Brain microvascular endothelial cell (primary cell): ENCODE measurements around the gene ERC1.

ENCODE experiments used
- DNase-seq: peaks from one replicate; pipeline ENCODE4 v3.0.0-alpha.2; 2020
- H3K27ac ChIP-seq: fragments of 250-450 bp; sonication (Bioruptor Pico); 2 replicates; pipeline ENCODE4 v1.5.1; 2020; ENCODE audit warnings: mild to moderate bottlenecking, moderate library complexity
- H3K27me3 ChIP-seq: fragments of 250-450 bp; sonication (Bioruptor Pico); replicated peaks from 2 replicates; pipeline ENCODE4 v1.5.1; 2020; ENCODE audit warnings: mild to moderate bottlenecking
- H3K36me3 ChIP-seq: fragments of 250-450 bp; sonication (Bioruptor Pico); replicated peaks from 2 replicates; pipeline ENCODE4 v1.5.1; 2020; ENCODE audit warnings: mild to moderate bottlenecking
- H3K4me3 ChIP-seq: 2 replicates; pipeline ENCODE4 v1.5.1; 2011; ENCODE audit warnings: low read depth, mild to moderate bottlenecking, control low read depth, low read length, moderate library complexity
- in situ Hi-C: cut with HindIII; loops from 2 replicates; pipeline ENCODE4 v1.10.0; 2017; ENCODE audit warnings: low sequenced_read_pairs, low pct_ligation_motif_present
- TF ChIP-seq, protein P1 (sequence below): IDR thresholded peaks from 2 replicates; pipeline ENCODE4 v1.5.1; 2011; ENCODE audit warnings: low read depth, mild to moderate bottlenecking, moderate library complexity, low read length, control low read depth, inconsistent platforms; ENCODE audit errors: missing control alignments

Gene ERC1

DNA sequence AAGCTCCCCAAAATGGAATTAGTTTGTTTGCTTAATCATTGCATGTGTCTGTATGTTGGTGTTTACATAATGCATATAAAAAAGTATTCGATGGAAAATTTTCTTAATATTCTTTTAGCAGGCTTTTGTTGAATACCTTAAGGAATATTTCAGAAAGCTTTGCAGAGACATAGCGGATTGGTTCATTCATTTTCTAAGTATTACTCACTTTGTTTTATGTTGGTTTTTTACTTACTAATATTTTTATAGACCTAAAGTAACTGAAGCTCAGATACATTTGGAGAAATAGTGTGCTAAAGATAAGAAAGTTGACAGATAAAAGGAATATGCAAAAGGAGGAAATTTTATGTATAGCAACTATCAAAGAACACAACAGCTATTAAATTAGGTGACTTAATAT, 191.0 kb downstream of the ERC1 start:
- Histone ChIP-seq H3K27me3 (no peaks in the 10 kb centered on the region), H3K4me3 (no peak overlapping the region), H3K27ac (no peak overlapping the region), H3K36me3 (peaks cover 2% of the 10 kb centered on the region)
- TF ChIP-seq, protein P1, sequence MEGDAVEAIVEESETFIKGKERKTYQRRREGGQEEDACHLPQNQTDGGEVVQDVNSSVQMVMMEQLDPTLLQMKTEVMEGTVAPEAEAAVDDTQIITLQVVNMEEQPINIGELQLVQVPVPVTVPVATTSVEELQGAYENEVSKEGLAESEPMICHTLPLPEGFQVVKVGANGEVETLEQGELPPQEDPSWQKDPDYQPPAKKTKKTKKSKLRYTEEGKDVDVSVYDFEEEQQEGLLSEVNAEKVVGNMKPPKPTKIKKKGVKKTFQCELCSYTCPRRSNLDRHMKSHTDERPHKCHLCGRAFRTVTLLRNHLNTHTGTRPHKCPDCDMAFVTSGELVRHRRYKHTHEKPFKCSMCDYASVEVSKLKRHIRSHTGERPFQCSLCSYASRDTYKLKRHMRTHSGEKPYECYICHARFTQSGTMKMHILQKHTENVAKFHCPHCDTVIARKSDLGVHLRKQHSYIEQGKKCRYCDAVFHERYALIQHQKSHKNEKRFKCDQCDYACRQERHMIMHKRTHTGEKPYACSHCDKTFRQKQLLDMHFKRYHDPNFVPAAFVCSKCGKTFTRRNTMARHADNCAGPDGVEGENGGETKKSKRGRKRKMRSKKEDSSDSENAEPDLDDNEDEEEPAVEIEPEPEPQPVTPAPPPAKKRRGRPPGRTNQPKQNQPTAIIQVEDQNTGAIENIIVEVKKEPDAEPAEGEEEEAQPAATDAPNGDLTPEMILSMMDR: no peak
- no peak for DNase-seq
- in situ Hi-C loops: no loop called here

DNA sequence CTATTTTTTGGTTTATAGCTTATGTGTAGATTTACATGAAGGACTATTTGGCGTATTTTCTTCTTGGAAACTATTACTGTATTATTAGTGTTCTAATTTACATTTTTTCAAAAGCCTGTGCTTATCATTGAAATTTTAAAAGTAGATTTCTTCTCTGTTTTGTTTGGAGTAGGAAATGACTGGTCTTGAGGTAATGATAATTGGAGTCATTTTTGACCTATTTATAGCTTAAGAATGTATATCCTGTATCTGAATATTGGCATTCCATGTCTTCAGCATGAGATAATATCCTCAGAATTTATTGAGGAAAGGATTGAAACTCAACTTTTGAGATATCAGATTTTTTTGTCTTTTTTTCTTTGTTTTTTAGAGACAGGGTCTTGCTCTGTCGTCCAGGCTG, 193.4 kb downstream of the ERC1 start:
- no peak for DNase-seq
- Histone ChIP-seq H3K36me3 (peaks cover 2% of the 10 kb centered on the region), H3K27ac (peak overlapping the region; percentile 64), H3K4me3 (no peak overlapping the region), H3K27me3 (no peaks in the 10 kb centered on the region)
- TF ChIP-seq, protein P1: no peak
- in situ Hi-C loops: no loop called here

DNA sequence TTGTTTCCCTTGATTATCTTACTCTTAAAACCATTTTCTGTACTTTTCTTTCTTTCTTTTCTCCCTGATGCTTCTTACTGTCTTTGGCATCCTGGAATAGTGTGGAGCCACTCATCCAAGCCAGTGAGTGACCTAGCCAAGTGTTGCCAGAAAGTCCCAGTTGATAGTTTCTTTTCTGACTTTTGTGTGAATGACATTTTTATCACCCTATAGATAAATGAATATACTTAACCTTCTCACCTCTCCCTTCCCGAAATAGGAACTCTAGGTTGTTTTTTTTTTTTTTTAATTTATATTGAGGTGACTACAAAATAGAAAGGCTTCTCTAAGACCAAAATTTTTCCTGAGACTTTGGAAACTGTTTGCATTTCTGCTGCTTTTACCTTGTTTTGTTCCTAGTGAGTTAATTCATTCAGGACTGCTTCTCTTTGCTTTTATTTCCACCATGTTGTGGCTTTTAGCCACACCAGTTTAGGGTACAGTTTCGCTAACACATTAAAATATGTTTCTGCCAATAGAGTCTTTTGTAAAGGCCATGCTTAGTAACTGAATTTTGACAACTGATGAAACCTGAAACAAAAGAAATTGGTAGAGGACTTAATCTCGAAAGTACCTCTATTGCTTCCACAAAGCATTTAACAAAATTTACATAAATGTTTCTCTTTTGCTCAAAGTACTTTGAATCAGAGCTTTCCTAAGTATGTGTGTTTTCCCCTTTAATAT, 194.6 kb downstream of the ERC1 start:
- TF ChIP-seq, protein P1: no peak
- Histone ChIP-seq H3K27ac (no peak overlapping the region), H3K36me3 (peaks cover 2% of the 10 kb centered on the region), H3K4me3 (no peak overlapping the region), H3K27me3 (no peaks in the 10 kb centered on the region)
- no peak for DNase-seq
- in situ Hi-C loops: no loop called here

DNA sequence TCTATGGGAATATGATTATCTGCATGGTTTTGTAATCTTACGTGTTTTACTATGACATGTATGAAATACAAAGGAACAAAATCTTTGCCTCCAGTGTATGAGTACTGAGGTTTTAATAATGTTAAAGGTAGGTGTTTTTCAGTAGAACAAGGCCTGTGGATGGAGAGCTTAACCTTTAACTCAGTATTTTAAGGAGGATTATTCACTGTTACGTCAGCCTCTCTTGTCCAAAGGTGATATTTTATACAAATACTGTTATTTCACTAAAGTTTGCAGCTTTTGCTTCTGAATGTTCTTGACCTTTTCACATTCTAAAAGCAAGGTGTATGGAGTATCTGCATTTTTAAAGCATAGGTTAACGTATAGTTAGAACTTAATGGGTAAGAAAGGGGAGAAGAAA, 195.3 kb downstream of the ERC1 start:
- DNase-seq: no peak
- Histone ChIP-seq H3K4me3 (no peak overlapping the region), H3K27me3 (no peaks in the 10 kb centered on the region), H3K36me3 (no peaks in the 10 kb centered on the region), H3K27ac (no peak overlapping the region)
- in situ Hi-C loops: no loop called here
- TF ChIP-seq, protein P1: no peak

DNA sequence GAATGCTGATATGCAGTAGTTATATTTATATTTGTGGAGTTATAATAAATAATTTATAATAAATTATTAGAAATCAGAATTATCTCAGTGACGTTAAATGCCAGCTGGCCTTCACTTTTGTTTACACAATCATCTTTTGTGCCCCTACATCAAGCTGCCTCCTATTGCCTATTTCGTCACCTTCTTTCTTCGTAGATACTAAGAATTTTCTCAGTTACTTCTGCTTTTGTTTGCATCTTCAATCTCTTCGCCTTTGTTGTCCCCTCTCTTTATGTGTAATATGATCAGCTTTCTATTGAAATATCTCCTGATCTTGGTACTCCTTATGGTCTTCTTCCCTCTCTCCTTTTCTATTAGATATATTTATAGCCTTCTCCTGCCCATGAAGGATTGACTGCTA, 197.0 kb downstream of the ERC1 start:
- in situ Hi-C loops: no loop called here
- TF ChIP-seq, protein P1: no peak

DNA sequence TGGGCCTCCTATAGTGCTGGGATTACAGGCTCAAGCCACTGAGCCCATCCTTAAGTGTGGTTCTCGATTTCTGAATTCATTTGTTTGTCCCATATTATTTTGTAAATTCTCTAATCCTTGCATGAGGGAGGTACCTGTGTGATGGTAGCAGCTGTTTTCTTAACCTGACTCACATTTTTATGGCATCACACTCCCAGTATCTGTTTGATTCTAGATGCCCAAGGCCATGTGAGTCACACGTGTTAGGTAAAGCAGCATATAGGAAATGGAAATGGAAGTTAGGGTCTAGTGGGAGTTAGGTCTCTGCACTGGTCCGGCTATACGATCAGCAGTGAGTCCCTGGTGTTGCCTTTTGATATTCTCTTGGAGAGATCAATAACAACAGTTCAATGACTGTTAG, 198.1 kb downstream of the ERC1 start:
- in situ Hi-C loops: no loop called here
- Histone ChIP-seq H3K36me3 (no peaks in the 10 kb centered on the region), H3K4me3 (no peak overlapping the region), H3K27ac (no peak overlapping the region), H3K27me3 (no peaks in the 10 kb centered on the region)
- TF ChIP-seq, protein P1: no peak
- no peak for DNase-seq

More for the DNA sequence above, 197.0 kb downstream of the ERC1 start:
- Histone ChIP-seq H3K4me3 (no peak overlapping the region), H3K27ac (no peak overlapping the region), H3K36me3 (no peaks in the 10 kb centered on the region), H3K27me3 (no peaks in the 10 kb centered on the region)
- DNase-seq: no peak
